Kasumi-1 (cell line): ENCODE measurements around the gene ARMH4.
A peak's percentile ranks its signal among the peaks of the same experiment; 100 is the strongest.

Experiments
- DNase-seq, 2 experiments: peaks; one replicate each; lab custom pipeline; 2025; lab: John Stamatoyannopoulos, UW

Gene ARMH4

DNA sequence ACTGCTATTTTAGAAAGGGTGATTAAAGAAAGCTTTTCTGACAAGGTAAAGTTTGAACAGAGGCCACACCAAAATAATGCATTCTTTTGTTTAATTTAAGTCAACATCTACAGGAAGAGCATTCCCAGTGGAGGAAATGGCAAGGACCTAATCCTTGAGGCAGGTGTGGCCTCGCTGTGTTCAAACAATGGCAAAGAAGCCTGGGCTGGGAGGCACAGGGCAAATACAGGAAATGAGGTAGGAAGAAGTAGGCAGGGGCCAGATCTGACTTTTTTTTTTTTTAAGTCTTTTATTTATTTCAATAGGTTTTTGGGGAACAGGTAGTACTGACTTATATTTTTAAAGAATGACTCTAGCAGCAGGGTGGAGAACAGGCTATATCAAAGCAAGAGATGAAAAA, 53.5 kb downstream of the ARMH4 start:
- no peak for DNase-seq

DNA sequence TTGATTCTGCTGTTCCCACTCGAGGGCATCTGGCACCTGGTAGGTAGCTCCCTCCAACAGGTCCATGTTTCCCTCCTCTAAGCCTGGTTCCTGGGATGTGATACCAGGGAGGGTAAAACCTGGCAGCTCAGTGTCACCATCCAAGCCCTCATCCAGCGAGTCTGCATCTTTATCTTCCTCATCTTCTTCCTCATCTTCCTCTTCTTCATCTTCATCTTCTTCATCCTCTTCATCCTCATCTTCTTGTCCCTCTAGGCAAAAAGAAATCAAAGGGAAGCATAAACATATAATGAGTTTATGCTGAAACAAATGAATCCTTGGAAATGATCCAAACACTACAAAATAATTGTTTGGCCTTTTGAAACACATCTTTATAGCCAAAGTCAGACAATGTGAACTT, 55.3 kb downstream of the ARMH4 start:
- no peak for DNase-seq

DNA sequence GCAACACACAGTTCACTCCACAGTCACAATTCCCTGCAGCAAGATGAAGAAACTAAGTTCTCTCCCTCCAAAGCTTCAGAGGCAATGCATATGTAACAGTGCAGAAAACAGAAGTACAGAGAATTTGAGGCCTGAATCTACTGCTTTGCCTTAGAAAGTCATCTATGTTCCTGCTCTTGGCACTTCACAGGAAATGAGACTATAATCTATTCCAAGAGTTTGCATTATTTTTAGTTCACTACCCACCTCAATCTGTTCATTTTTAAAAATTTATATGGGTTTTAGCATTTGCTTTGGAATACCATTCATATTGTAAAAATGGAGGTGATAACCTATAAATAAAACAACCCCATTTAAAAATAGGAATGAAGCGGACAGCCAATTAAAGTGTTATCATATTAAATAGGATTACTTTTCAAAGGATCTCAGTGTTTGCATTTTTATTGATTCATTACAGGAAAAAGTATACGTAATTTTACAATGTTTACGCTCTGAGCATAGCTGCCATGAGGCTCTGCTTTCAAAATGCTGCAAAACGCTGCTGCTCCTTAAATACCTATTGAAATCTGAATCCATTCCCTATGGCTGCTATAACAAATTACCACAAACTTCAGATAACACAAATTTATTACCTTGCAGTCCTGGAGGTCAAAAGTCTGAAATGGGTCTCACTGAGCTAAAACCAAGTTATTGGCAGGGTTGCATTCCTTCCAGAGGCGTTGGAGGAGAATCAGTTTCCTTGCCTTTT, 60.0 kb downstream of the ARMH4 start:
- DNase-seq: no peak

DNA sequence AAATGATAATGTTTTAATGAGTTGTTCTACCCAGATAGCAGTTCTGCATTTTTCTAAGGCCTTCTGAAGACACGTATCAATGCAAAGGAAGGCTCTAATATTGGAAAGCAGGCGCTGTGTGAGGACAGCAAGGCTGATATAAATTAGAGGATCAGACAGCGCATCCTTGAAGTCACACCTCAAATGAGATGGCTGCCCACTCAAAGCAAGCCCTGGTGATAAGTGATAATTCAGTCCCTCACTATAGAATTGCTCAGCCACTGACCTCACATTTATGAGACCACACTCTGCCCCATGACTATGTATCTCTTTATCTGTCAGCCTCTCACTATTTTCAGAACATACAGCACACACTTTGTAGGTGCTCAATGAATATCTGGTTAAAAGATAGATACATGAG, 62.4 kb downstream of the ARMH4 start:
- no peak for DNase-seq

DNA sequence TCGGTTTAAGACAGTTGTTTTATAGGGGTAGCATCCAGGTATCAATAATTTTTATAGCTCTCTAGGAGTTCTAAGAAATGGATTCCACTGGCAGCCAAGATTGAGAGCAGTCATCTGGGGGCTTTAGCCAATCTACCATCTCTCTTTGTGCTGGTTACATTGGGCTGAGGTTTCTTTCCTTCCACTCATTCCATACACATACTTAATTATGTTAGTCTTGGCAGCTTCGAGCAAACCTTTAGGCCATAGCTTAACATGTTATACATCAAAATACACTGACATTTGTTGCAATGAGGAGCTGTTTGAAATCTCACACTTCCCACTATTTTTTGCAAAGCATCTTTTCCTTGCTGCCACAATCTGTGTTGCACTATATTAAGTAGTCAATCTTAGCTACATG, 63.1 kb downstream of the ARMH4 start:
- no peak for DNase-seq

DNA sequence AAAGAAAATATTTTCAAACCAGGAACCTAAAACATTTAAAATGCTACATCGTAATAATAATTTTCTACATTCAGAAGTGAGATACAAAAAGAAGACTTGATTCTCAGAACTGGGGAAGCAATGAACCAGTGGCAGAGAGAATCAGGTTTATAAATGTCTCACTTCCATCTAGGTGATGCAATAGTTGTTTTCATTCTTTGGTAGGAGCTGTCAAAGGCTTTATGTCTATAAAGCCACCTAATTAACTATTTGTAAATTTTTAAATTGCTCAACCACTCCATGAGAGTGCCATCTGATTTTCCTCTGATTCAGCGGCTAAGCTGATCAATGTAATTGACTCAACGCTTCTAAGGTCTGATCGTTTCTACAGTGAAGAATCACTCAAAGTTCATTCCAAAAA, 66.1 kb downstream of the ARMH4 start:
- no peak for DNase-seq

DNA sequence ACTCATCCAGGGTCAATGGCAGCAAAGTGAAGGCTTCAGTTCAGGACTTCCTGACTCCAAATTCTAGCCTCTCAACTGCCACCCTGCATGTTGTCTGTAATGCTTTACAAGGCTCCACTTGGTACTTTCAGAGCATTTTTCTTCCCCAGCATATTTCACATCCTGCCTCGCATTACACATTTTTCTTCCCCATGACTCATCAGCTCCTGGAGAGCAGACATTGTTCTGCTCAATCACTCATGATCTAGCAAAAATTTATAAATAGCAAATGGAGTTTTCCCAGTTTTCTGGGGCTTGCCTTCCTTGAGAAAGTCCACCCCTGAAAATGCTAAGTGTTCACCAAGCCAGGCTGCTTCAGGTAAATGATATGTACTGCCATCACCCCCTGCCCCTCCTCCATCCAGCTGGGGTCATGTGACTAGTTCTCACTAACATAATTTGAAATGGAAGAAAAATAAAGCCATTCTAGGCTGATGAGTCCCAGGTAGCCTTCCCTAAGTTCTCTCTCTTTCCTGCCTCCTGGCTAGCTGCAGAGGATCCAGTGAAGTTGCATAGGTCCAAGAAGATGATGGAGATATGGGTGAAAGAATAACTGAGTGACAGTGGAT, 69.4 kb downstream of the ARMH4 start:
- DNase-seq: no peak

DNA sequence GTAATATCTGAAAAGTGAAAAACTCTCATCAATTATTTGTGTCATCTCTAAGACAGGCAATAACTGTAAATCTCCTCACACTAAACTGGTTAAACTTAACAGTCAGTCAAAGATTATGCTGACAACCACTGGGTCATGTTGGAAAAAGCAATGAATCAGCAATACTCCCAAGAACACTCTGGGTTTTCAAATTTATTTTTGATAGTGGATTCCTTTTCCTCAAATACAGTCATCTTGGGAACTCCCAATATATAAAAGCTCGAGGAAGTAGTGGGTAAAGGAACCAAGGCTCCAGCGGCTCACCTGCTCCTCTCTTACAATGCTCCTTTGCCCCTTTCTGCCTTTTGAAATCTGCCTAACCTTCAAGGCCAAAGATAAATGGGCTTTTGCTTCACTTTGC, 70.0 kb downstream of the ARMH4 start:
- no peak for DNase-seq

DNA sequence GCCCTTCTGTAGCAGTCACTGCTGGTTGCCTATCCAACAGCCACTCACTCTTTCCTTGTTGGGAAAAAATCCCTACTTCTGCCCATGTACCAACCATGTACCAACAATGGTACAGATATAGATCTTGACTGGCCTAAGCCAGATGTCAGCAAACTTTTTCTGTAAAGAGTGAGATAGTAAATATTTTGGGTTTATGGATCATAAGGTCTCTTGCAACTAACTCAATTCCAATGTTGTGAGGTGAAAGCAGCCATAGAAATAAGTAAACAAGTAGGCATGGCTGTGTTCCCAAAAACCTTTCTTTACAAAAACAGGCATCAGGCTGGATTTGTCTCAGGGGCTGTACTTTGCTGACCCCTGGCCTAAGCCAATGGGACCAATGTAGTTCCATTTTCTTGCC, 73.5 kb downstream of the ARMH4 start:
- no peak for DNase-seq

DNA sequence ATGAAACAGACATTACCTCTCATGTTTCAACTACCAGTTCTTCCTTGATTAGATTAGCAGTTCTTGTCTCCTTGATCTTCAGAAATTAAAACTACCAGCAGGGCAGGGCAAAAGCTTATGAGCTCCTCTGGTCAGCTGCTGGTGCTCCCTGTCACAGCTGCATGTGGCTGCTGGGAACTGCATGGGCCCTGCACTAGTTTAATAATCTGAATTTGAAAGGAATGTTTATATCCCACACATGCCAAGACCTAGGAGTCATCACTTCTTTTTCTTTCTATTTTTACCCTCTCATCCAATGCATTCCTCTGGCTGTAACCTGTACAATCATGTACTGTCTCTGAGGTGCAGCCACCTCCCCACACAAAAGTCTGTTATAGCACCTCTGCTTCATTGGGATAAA, 73.9 kb downstream of the ARMH4 start:
- no peak for DNase-seq

DNA sequence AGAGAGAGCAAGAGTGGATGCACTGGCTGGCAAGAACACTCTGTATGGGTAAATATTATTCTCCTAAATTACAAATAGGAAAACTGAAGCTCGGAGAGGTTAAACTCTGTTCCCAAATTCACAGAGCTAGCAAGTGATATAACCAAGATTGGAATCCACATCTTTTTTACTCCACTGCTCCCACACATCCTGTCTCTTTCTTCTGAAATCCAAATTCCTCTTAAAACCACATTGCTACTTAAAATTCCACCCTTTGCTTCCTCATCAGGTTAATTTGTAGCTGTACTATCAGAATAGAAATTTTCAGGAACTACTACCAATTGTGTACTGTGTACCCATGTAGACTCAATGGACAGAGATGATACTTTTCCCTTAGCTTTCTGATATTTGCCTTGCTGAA, 74.4 kb downstream of the ARMH4 start:
- no peak for DNase-seq

DNA sequence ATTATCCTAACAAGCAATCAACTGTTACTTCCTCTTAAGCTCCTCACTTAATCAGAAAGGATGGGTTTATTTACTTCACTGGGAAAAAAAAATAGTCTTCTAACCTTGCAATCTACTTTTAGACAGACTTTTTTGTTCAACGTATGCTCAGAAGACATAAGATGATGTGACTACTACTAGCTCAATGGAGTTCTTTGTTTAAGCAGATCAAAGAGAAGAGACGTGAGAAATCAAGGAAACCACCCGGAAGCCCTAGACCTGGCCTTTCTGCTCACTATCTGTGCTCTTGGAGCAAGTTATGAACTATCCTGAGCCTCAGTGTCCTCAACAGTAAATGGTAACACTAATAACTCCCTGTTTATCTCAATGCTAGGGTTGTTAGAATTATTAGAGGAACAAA, 78.5 kb downstream of the ARMH4 start:
- DNase-seq: no peak

DNA sequence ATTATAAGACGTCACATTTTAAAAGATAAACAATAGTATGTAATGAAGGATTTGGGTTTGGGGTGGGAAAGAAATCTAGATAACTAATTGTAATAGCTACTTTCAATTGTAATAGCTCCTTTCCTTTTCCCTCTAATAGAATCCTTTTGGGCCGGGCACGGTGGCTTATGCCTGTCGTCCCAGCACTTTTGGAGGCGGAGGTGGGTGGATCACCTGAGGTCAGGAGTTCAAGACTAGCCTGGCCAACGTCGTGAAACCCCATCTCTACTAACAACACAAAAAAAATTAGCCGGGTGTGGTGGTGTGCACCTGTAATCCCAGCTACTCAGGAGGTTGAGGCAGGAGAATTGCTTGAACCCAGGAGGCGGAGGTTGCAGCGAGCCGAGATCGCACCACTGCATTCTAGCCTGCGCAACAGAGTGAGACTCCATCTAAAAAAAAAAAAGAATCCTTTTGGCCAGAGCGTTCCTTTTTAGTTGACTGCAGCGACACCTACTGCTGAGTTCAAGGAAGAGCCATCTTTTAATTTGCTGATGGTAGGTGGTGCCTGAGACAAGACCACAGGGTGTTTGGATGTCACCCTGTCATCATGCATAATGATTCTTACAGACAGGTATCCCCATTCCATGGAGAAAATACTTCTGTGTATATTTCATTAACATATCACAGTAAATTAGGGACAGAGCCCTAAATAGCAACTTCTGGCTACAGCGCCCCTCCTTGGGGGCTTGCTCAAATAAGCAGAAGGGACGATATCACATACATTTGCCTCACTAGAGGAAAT, 79.5 kb downstream of the ARMH4 start:
- DNase-seq: peak; percentile 81 to 91

DNA sequence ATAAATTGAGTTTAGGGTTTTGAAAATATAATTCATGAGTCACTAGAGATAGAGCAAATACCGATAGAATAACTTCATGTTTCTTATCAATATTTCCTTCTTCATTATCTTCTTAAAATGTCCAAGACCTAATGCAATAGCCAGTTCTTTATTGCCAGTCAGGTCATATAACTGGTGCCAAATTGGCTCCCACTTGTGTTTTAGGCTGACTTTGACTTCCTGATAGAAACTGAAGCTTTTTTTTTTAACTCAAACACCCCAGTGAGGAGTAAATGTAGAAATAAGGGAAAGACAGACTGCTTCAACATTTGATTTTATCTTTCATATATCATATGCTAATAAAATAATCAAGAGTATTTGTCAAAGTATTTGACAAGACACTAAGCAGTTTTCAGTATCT, 80.7 kb downstream of the ARMH4 start:
- no peak for DNase-seq

DNA sequence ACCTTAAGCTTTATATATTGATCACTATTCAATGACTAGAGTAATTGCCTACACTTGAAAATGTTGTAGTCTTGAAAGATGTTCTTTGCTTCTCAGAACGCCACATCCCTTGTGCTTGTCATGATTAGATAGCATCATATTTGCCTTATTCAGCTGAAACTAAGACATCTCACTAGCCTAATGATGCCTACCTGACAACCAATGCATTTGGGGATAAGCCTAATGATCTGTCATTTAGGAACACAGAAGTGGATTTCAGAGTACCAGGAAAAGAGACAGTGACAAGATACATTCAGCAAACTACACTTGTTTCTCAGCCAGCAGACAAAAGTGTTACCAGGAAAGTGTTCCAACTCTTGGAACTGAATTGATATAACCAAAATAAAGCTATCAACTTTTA, 83.7 kb downstream of the ARMH4 start:
- DNase-seq: no peak

DNA sequence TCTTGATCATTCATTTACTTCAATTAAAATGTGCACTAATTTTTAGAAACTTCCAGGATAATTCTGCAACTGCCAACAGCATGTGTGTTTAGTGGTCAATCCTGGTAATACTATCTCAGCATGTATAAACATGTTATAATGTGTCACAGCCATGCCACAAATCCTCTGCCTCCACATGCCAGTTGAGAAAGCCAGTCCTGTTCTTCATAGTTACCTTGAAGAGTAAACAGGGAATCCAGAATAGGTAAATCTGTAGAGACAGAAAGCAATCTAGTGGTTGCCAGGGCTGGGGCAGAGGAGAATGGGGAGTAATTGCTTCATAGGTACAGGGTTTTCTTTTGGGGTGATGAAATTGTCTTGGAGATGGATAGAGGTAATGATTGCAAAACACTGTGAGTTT, 85.9 kb downstream of the ARMH4 start:
- DNase-seq: no peak

DNA sequence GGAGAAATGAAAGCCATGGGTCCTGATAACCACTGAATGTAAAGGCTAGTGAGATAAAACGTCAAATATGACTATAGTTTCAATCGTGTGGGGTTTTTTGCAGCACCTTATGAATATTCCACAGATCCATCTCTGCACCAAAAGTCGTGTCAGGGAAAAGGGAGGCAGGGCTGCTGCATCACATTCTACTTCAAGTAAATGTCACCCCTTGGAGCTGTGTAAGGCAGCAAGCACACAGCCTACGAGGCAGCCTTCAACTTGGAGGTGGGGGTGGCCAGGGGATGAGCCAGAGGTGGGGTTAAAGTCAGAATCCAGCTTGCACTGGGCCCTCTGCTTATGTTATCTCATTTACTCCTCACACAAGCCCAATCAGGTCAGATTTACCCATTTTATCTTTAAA, 90.4 kb downstream of the ARMH4 start:
- no peak for DNase-seq

DNA sequence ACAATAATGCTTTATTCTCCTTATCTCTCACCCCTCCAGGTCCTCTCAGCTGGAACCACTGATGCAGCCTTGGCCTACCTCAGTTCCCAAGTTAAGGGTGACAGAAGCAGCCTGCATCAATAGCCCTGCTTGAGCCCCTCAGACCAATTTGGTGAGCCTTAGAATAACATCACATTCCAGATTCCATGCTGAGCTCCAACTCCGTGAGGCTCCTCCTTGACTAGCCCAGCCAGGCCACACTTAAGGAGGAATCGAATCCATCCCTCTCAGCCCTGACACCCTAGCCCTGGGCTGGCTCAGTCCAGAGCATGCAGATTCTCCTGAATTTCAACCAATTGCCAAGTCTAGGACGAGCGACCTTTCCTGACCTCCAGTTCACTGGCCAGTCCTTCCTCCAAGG, 91.1 kb downstream of the ARMH4 start:
- DNase-seq: no peak

DNA sequence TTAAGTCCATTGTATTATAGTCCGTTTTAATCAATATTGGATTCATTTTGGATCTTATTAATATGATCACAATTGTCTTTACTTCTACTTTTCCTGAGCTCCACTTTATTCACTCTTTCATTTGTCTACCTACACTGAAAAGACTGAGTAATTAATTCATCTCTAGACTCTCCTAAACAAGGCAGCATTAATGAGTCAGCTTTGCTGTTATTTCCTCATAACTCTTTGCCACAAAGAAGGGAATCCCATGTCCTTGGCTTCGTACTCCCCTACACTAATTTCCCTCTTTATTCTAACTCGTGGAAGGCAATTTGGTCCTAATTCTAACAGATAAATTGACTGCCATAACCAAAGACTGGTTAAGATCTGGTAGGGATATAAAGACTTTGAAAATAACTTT, 91.9 kb downstream of the ARMH4 start:
- DNase-seq: no peak

DNA sequence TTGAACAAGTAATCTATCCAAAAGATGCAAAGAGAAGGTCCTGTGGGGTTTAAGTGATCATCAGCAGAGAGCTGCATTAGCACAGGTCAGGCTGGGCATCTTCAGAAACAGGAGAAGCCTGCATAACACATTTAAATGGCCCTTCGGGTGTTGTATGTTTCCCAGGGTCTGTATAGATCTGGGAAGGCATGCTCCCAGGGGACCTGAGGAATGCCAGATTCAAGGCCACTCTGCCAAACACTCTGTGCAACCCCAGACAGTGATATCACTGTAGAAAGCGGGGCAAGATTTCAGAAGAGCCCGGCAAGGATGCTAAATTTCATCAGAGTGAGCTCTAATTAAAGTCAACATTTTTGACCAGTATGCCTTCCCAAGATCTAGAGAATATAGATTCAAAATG, 92.9 kb downstream of the ARMH4 start:
- no peak for DNase-seq

DNA sequence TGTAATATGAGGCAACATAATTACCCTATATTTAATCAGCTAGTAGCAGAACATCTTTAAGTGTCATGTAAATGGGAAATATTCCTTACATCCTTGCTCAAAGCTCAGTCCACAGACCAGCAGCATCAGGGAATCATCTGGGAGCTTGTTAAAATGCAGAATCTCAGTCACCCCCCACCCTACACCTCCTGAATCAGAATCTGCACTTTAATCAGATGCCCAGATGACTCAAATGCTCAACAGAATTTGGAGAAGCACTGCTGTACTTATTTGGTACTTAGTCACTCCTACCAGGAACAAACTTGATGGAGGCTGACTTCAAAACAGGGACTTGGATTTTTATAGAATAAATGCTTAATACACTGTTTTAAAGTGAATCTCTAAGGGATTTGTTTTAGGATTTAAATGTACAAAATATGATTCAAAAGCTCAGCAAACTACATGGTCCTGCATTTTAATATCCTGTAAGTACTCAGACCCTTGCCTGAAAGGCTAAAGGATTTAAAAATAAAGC, 96.5 kb downstream of the ARMH4 start:
- DNase-seq: no peak

DNA sequence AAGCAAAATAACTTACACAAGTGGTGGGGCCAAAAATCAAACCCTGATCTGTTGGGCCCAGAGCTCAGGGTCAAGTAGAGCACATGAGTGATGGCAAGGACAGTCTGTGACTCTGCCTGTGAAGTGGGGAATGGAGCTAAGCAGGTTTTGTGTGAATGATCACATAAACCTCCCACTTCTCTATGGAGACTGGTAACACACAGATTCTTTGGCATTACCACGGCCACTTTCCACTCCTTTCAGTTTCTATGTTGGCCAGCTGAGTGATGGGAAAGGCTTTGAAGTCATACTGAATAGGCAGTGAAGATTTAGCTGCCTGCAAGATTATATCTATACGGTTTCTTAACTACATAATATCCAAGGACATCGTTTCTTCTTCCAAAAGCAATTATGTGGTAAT, 97.9 kb downstream of the ARMH4 start:
- no peak for DNase-seq

DNA sequence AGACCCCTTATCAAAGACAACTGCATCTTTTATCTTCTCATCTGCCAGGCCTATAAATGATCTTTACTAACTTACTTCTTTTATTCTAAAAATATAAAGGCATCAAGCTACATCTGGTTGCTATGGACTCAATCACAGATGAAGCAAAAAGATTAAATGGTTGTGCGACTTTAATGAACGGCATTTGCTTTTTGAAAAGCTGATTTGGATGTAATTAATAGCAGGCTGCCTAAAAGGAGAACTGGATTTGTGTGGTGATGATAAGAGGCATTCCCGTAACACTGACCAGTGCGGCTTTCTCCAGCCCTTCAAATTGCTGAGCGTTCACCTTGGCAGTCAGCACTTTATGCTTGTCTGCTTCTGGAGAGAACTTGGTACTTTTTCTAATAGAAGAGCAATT, 103.8 kb downstream of the ARMH4 start:
- no peak for DNase-seq
